DMS 273 (cell line): ENCODE results near the gene FMNL2.

Experiments used
- DNase-seq: peaks from one replicate; lab custom pipeline; 2025; ENCODE audit not compliant: unreplicated experiment; lab: John Stamatoyannopoulos, UW

The FMNL2 gene

GRCh38 chr2:152683400-152683799, 348.4 kb downstream of the FMNL2 start:
- DNase-seq, result no peak

GRCh38 chr2:152686321-152686720, 351.3 kb downstream of the FMNL2 start:
- no peak for DNase-seq

GRCh38 chr2:152693033-152693432, 358.1 kb downstream of the FMNL2 start:
- no peak for DNase-seq

- DNase-seq, result no peak
These were observed 359.2 kb downstream of the FMNL2 start for GRCh38 chr2:152694161-152694661.

GRCh38 chr2:152695763-152696162, 360.8 kb downstream of the FMNL2 start:
- no peak for DNase-seq

- DNase-seq, result no peak
These were observed 361.5 kb downstream of the FMNL2 start for GRCh38 chr2:152696476-152696875.
